PC-3 (cell line): ENCODE results near the gene SLC35F2. TPM values are rescaled to one million over a fixed set of nuclear protein-coding genes. Genes with fewer than 3 reads are reported as not detected.

Experiments used
- ATAC-seq: fragments of 200-7000 bp; cut with Tn5 transposase; 2 replicates; pipeline ENCODE4 v1.9.1; 2020; ENCODE audit warnings: mild to moderate bottlenecking, moderate library complexity
- BruUV-seq: library from RNA; stranded (reverse); fragments of 400-500 nt; replicated peaks from 2 replicates; lab custom pipeline; 2021; lab: Mats Ljungman, UMichigan
- CTCF ChIA-PET: fragments of 300-600 bp; sonication (Branson Sonifier 250); formaldehyde crosslinking; loops from one replicate; lab custom pipeline; 2022; ENCODE audit warnings: antibody characterized with exemption; lab: Charles Lee
- POLR2A ChIA-PET: fragments of 300-600 bp; sonication (Branson Sonifier 250); formaldehyde crosslinking; loops from one replicate; lab custom pipeline; 2022; ENCODE audit warnings: antibody characterized with exemption; ENCODE audit not compliant: unreplicated experiment; lab: Charles Lee
- DNase-seq: peaks from one replicate; pipeline ENCODE4 v3.0.0-alpha.2; 2015
- H2AFZ ChIP-seq: fragments of 300-600 bp; sonication (generic); 2 replicates; pipeline ENCODE4 v1.6.0; 2016; ENCODE audit warnings: antibody characterized with exemption, low read length
- H3F3A ChIP-seq: fragments of 300-600 bp; sonication (generic); one replicate; pipeline ENCODE4 v1.6.0; 2017; ENCODE audit warnings: antibody characterized with exemption, low read length, control low read depth, mild to moderate bottlenecking; ENCODE audit not compliant: unreplicated experiment
- H3K27ac ChIP-seq: fragments of 300-600 bp; sonication (generic); 2 replicates; pipeline ENCODE4 v1.5.1; 2016; ENCODE audit warnings: mild to moderate bottlenecking, low read length
- H3K27me3 ChIP-seq: fragments of 300-600 bp; sonication (generic); 2 replicates; pipeline ENCODE4 v1.6.1; 2016; ENCODE audit warnings: low read length, mixed read lengths
- H3K36me3 ChIP-seq: fragments of 300-600 bp; sonication (generic); 2 replicates; pipeline ENCODE4 v1.6.1; 2016; ENCODE audit warnings: low read depth, mixed run types, low read length, mixed read lengths
- H3K4me1 ChIP-seq: fragments of 300-600 bp; sonication (generic); 2 replicates; pipeline ENCODE4 v1.5.1; 2016; ENCODE audit warnings: low read length; ENCODE audit not compliant: insufficient read depth
- H3K4me2 ChIP-seq: fragments of 300-600 bp; sonication (generic); 2 replicates; pipeline ENCODE4 v1.6.0; 2016; ENCODE audit warnings: low read length
- H3K4me3 ChIP-seq: fragments of 300-600 bp; sonication (generic); 2 replicates; pipeline ENCODE4 v1.5.1; 2016; ENCODE audit warnings: mild to moderate bottlenecking, low read length, mixed read lengths
- H3K79me2 ChIP-seq: fragments of 300-600 bp; sonication (generic); 2 replicates; pipeline ENCODE4 v1.6.1; 2017; ENCODE audit warnings: low read length, mixed read lengths
- H3K9ac ChIP-seq: fragments of 300-600 bp; sonication (generic); 2 replicates; pipeline ENCODE4 v1.6.0; 2016; ENCODE audit warnings: mild to moderate bottlenecking, low read length
- H3K9me2 ChIP-seq: fragments of 300-600 bp; sonication (generic); replicated peaks from 2 replicates; pipeline ENCODE4 v1.6.1; 2016; ENCODE audit warnings: mixed run types, low read length, mixed read lengths
- H3K9me3 ChIP-seq: fragments of 300-600 bp; sonication (generic); 2 replicates; pipeline ENCODE4 v1.6.1; 2016; ENCODE audit warnings: low read length, mixed read lengths
- H4K20me1 ChIP-seq: fragments of 300-600 bp; sonication (generic); 2 replicates; pipeline ENCODE4 v1.6.1; 2016; ENCODE audit warnings: low read length, mixed read lengths
- EZH2 ChIP-seq: fragments of 300-600 bp; sonication (generic); IDR thresholded peaks from one replicate; pipeline ENCODE4 v1.6.1; 2017; ENCODE audit warnings: antibody characterized with exemption, mild to moderate bottlenecking, low read length; ENCODE audit not compliant: unreplicated experiment
- EZH2phosphoT487 ChIP-seq: fragments of 300-600 bp; sonication (generic); IDR thresholded peaks from 2 replicates; pipeline ENCODE4 v1.6.1; 2018; ENCODE audit warnings: mild to moderate bottlenecking, antibody characterized with exemption, low read length, borderline replicate concordance
- intact Hi-C: fragments of 100-400 bp; cut with micrococcal nuclease; formaldehyde crosslinking; loops from 2 replicates; pipeline ENCODE4 v1.9.0; 2023
- total RNA-seq: library from RNA; depleted of rRNA; stranded (reverse); fragments of >200 nt; gene quantifications from 2 replicates; pipeline ENCODE4 v1.2.3, GENCODE V29; 2014
- TF ChIP-seq, protein P1 (sequence below): fragments of 300-600 bp; sonication (generic); conservative IDR thresholded peaks from 2 replicates; pipeline ENCODE4 v1.5.1; 2017; ENCODE audit warnings: antibody characterized with exemption, low read depth, mild to moderate bottlenecking, low read length

SLC35F2 gene
- total RNA-seq, 1 experiment from 2014 or later, result 210 TPM

GRCh38 chr11:107804211-107804610 is 54.4 kb downstream of the SLC35F2 start:
- intact Hi-C loops, result no loop called here
- no peaks in the 10 kb centered on the region for H3K4me1 ChIP-seq
- no peak overlapping the region for H3K4me2 ChIP-seq
- H3F3A ChIP-seq, result no peaks in the 10 kb centered on the region
- no TSS peak for BruUV-seq
- no peak for DNase-seq
- ChIA-PET CTCF (no interaction called here), POLR2A (no interaction called here)
- H3K27ac ChIP-seq, result no peak overlapping the region
- peaks cover 73% of the 10 kb centered on the region for H3K36me3 ChIP-seq
- no peak overlapping the region for H3K9ac ChIP-seq
- 0 out of 2 replicates have a peak, but pooled peaks cover 7% of the 10 kb centered on the region for H3K79me2 ChIP-seq
- H3K9me3 ChIP-seq, result no peaks in the 10 kb centered on the region
- H3K4me3 ChIP-seq, result no peak overlapping the region
- no peaks in the 10 kb centered on the region for H3K27me3 ChIP-seq
- H4K20me1 ChIP-seq, result peaks cover 6% of the 10 kb centered on the region; the same call in 1 of the 2 replicates
- no peak for ATAC-seq
- no peaks in the 10 kb centered on the region for H3K9me2 ChIP-seq
- TF ChIP-seq EZH2phosphoT487, result no peak
- TF ChIP-seq, protein P1, sequence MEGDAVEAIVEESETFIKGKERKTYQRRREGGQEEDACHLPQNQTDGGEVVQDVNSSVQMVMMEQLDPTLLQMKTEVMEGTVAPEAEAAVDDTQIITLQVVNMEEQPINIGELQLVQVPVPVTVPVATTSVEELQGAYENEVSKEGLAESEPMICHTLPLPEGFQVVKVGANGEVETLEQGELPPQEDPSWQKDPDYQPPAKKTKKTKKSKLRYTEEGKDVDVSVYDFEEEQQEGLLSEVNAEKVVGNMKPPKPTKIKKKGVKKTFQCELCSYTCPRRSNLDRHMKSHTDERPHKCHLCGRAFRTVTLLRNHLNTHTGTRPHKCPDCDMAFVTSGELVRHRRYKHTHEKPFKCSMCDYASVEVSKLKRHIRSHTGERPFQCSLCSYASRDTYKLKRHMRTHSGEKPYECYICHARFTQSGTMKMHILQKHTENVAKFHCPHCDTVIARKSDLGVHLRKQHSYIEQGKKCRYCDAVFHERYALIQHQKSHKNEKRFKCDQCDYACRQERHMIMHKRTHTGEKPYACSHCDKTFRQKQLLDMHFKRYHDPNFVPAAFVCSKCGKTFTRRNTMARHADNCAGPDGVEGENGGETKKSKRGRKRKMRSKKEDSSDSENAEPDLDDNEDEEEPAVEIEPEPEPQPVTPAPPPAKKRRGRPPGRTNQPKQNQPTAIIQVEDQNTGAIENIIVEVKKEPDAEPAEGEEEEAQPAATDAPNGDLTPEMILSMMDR, result no peak
- TF ChIP-seq EZH2, result no peak
- no peak overlapping the region for H2AFZ ChIP-seq

GRCh38 chr11:107801641-107802040 is 56.9 kb downstream of the SLC35F2 start:
- Histone ChIP-seq H3K79me2 (0 out of 2 replicates have a peak, but pooled peaks cover 3% of the 10 kb centered on the region), H3K9me2 (no peaks in the 10 kb centered on the region), H3K4me2 (no peak overlapping the region), H3K27me3 (no peaks in the 10 kb centered on the region), H3F3A (no peaks in the 10 kb centered on the region), H3K9ac (no peak overlapping the region), H3K27ac (no peak overlapping the region), H2AFZ (no peak overlapping the region), H3K9me3 (no peaks in the 10 kb centered on the region), H3K4me3 (no peak overlapping the region), H3K36me3 (peaks cover 74% of the 10 kb centered on the region), H3K4me1 (no peaks in the 10 kb centered on the region), H4K20me1 (no peaks in the 10 kb centered on the region; the same call in 1 of the 2 replicates)
- peak; percentile 41 for ATAC-seq
- ChIA-PET POLR2A (no interaction called here), CTCF (no interaction called here)
- peak; percentile 32 for DNase-seq
- intact Hi-C loops, result no loop called here
- BruUV-seq, result no TSS peak
- TF ChIP-seq EZH2phosphoT487, result no peak
- TF ChIP-seq, protein P1, result no peak
- TF ChIP-seq EZH2, result no peak

- Histone ChIP-seq H3K36me3 (peaks cover 69% of the 10 kb centered on the region), H3K9me2 (no peaks in the 10 kb centered on the region), H3K9ac (no peak overlapping the region), H2AFZ (no peak overlapping the region), H3K4me1 (no peaks in the 10 kb centered on the region), H3K4me2 (no peak overlapping the region), H3K9me3 (no peaks in the 10 kb centered on the region), H3K4me3 (no peak overlapping the region), H3K27ac (no peak overlapping the region), H3F3A (no peaks in the 10 kb centered on the region), H4K20me1 (no peaks in the 10 kb centered on the region), H3K27me3 (no peaks in the 10 kb centered on the region), H3K79me2 (no peaks in the 10 kb centered on the region)
- TF ChIP-seq EZH2phosphoT487, result no peak
- no peak for TF ChIP-seq EZH2
- TF ChIP-seq, protein P1, result peak; percentile 98
- CTCF ChIA-PET, result interaction anchor here (0.9 kb wide), 1 partner anchor 61 kb away, joined by 3 read pairs; no protein-coding TSS in a partner anchor
- DNase-seq (peak; percentile 94), ATAC-seq (peak; percentile 80)
- no TSS peak for BruUV-seq
- POLR2A ChIA-PET, result no interaction called here
- intact Hi-C loops, result loop anchor here (1.0 kb wide), 2 partner anchors 60 to 99 kb away; no protein-coding TSS in a partner anchor
These were observed 59.2 kb downstream of the SLC35F2 start for GRCh38 chr11:107799218-107799859.
